HL-60 (cell line): ENCODE data around the gene SUPT4H1.

Experiments
- POLR2AphosphoS5 ChIP-seq: IDR thresholded peaks from 2 replicates; pipeline ENCODE4 v1.6.1; 2012; ENCODE audit warnings: low read depth
- TF ChIP-seq, protein P1 (sequence below): IDR thresholded peaks from one replicate; pipeline ENCODE4 v1.5.1; 2011; ENCODE audit warnings: low read length, control low read depth, inconsistent platforms; ENCODE audit not compliant: insufficient read depth
- TF ChIP-seq, protein P2 (sequence below): IDR thresholded peaks from 2 replicates; pipeline ENCODE4 v1.6.1; 2012; ENCODE audit warnings: low read depth; ENCODE audit not compliant: insufficient replicate concordance

DNA sequence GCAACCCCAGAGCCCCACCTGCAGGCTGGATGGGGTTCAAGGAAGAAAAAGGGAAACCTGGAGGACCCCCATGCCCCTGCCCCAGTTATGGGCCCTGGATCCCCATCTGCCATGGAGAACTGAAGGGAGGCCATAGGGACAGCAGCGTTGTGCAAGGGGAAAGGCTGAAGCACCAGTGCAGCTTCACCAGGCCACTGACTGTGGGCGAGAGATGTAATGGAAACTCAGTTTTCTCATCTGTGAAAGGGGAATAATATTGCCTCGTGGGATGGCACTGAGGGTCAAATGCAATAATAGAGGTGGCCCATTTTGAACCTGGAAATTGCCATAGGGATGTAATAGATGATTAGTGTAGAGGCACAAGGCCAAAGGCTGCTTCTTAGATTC, 13.6 kb downstream of the SUPT4H1 start:
- TF ChIP-seq, protein P1, sequence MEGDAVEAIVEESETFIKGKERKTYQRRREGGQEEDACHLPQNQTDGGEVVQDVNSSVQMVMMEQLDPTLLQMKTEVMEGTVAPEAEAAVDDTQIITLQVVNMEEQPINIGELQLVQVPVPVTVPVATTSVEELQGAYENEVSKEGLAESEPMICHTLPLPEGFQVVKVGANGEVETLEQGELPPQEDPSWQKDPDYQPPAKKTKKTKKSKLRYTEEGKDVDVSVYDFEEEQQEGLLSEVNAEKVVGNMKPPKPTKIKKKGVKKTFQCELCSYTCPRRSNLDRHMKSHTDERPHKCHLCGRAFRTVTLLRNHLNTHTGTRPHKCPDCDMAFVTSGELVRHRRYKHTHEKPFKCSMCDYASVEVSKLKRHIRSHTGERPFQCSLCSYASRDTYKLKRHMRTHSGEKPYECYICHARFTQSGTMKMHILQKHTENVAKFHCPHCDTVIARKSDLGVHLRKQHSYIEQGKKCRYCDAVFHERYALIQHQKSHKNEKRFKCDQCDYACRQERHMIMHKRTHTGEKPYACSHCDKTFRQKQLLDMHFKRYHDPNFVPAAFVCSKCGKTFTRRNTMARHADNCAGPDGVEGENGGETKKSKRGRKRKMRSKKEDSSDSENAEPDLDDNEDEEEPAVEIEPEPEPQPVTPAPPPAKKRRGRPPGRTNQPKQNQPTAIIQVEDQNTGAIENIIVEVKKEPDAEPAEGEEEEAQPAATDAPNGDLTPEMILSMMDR: no peak
- TF ChIP-seq POLR2AphosphoS5: no peak
- TF ChIP-seq, protein P2, sequence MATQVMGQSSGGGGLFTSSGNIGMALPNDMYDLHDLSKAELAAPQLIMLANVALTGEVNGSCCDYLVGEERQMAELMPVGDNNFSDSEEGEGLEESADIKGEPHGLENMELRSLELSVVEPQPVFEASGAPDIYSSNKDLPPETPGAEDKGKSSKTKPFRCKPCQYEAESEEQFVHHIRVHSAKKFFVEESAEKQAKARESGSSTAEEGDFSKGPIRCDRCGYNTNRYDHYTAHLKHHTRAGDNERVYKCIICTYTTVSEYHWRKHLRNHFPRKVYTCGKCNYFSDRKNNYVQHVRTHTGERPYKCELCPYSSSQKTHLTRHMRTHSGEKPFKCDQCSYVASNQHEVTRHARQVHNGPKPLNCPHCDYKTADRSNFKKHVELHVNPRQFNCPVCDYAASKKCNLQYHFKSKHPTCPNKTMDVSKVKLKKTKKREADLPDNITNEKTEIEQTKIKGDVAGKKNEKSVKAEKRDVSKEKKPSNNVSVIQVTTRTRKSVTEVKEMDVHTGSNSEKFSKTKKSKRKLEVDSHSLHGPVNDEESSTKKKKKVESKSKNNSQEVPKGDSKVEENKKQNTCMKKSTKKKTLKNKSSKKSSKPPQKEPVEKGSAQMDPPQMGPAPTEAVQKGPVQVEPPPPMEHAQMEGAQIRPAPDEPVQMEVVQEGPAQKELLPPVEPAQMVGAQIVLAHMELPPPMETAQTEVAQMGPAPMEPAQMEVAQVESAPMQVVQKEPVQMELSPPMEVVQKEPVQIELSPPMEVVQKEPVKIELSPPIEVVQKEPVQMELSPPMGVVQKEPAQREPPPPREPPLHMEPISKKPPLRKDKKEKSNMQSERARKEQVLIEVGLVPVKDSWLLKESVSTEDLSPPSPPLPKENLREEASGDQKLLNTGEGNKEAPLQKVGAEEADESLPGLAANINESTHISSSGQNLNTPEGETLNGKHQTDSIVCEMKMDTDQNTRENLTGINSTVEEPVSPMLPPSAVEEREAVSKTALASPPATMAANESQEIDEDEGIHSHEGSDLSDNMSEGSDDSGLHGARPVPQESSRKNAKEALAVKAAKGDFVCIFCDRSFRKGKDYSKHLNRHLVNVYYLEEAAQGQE: no peak
